GM12891 (cell line): ENCODE results near the gene ZNF830.

Experiments used
- SPI1 ChIP-seq: IDR thresholded peaks from 2 replicates; pipeline ENCODE4 v1.6.1; 2011; ENCODE audit warnings: low read depth, low read length, control low read depth
- TAF1 ChIP-seq: IDR thresholded peaks from 2 replicates; pipeline ENCODE4 v1.6.1; 2011; ENCODE audit warnings: low read depth, low read length, control low read depth

GRCh38 chr17:34916120-34916519 lies 45.2 kb upstream of the ZNF830 start:
- no peak for TF ChIP-seq TAF1
- no peak for TF ChIP-seq SPI1
